GM12878 (cell line): ENCODE results near the gene PPP2R3B.

Experiments
- PML ChIP-seq: IDR thresholded peaks from 2 replicates; pipeline ENCODE4 v1.6.1; 2012; ENCODE audit warnings: low read length, inconsistent platforms
- RCOR1 ChIP-seq: conservative IDR thresholded peaks from 2 replicates; pipeline ENCODE4 v1.6.1; 2012; ENCODE audit warnings: low read depth, low read length, improper control_type of control experiment

DNA sequence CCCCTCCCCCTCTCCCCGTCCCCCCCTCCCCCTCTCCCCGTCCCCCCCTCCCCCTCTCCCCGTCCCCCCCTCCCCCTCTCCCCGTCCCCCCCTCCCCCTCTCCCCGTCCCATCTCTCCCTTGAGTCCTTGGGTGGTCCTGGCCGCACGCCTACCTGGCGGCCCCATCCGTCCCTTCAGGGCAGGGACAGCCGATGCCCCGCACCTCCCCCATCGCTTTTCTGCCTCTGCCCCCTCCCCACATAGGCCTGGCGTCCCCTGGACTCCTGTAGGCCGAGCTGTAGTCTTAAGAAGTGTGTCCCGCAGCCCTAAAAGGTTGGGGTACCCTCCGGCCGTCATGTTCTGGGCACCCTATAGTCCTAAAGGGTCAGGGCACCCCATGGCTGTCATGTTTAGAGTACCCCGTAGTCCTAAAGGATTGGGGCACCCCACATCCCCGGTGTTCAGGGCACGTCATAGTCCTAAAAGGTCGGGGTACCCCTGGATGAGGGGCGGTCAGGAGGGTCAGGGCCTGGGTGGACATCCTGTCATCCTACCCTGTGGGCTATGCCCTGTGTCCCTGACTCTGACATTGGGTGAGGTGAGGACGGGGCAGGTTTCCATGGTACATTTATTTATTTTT lies 57.3 kb downstream of the PPP2R3B start:
- no peak for TF ChIP-seq PML
- TF ChIP-seq RCOR1: no peak
